Measurements from ENCODE around the gene AP2S1. TPM values are rescaled to one million over a fixed set of nuclear protein-coding genes. Genes with fewer than 3 reads are reported as not detected.
A peak's percentile ranks its signal among the peaks of the same experiment; 100 is the strongest.

AP2S1 gene
- total RNA-seq, 2 donors from 2014 or later = 32.2 to 49.1 TPM

- Histone ChIP-seq H3K27ac (no peak overlapping the region), H3K4me3 (no peak overlapping the region), H3K9me3 (no peaks in the 10 kb centered on the region), H3K36me3 (replicated peaks in 1 of 2; ENCODE audit: insufficient read depth in 1 of 2, low read depth in 2 of 2) (peaks cover 0 to 9% of the 10 kb centered on the region in 2 donors), H3K27me3 (no peaks in the 10 kb centered on the region), H3K4me1 (peaks cover 7% of the 10 kb centered on the region)
- TF ChIP-seq POLR2A (IDR thresholded peaks at IDR 0.05) (no peak), CTCF (IDR thresholded peaks at IDR 0.05) (no peak)
- WGBS, 2 donors = 81 to 82% methylated on average over 11 of the region's 11 CpGs
- DNase-seq = no peak
- no peak for ATAC-seq
- intact Hi-C loops (cut with DNase I) = loop anchor here (5.0 kb wide), 1 partner anchor 85 kb away; no protein-coding TSS in a partner anchor
Observed at GRCh38 chr19:46842791-46843190, 7.9 kb downstream of the AP2S1 start.

DNA sequence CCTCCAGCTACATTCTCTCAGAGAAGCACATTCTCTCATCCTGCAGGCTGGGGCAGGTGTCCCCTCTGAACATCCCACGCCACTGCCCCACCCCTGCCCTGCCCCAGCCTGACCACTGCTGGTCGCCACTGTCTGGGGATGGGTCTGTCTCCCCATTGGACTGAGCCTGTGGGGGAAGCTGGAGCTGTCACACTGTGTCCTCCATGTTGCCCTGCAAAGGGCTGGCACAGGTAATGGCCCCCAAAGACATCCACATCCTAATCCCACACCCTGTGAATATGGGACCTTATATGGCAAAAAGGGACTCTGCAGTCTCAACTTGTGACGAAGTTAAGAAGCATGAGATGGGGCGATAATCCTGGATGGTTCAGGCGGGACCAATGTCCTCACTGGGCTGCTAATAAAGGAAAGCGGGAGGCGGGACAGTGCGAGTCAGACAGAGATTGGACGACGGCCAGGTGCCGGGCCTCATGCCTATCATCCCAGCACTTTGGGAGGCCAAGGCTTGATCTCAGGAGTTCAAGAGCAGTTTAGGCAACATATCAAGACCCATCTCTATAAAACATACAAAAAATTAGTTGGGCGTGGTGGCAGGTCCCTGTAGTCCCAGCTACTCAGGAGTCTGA is 9.1 kb downstream of the AP2S1 start:
- intact Hi-C loops (cut with DNase I) = loop anchor here (5.0 kb wide), 1 partner anchor 84 kb away; no protein-coding TSS in a partner anchor
- DNase-seq (no peak), ATAC-seq (no peak)
- no peak overlapping the region for H3K27ac ChIP-seq
- H3K9me3 ChIP-seq = no peaks in the 10 kb centered on the region
- TF ChIP-seq CTCF (IDR thresholded peaks at IDR 0.05) = no peak
- TF ChIP-seq POLR2A (IDR thresholded peaks at IDR 0.05) = no peak
- H3K27me3 ChIP-seq = no peaks in the 10 kb centered on the region
- peaks cover 7% of the 10 kb centered on the region for H3K4me1 ChIP-seq
- H3K4me3 ChIP-seq = no peak overlapping the region
- H3K36me3 ChIP-seq (replicated peaks in 1 of 2; ENCODE audit: insufficient read depth in 1 of 2, low read depth in 2 of 2) = peaks cover 0 to 9% of the 10 kb centered on the region in 2 donors
- WGBS, 2 donors = 81 to 93% methylated on average over 12 of the region's 12 CpGs

- TF ChIP-seq CTCF (IDR thresholded peaks at IDR 0.05) (peak; percentile 61 to 95 (median 75)), POLR2A (IDR thresholded peaks at IDR 0.05) (no peak)
- Histone ChIP-seq H3K36me3 (replicated peaks in 1 of 2; ENCODE audit: insufficient read depth in 1 of 2, low read depth in 2 of 2) (peaks cover 0 to 9% of the 10 kb centered on the region in 2 donors), H3K9me3 (no peaks in the 10 kb centered on the region), H3K27ac (no peak overlapping the region), H3K27me3 (no peaks in the 10 kb centered on the region), H3K4me1 (peaks cover 7% of the 10 kb centered on the region), H3K4me3 (no peak overlapping the region)
- DNase-seq = peak; percentile 57 to 64 (median 60)
- peak; percentile 65 for ATAC-seq
- intact Hi-C loops (cut with DNase I) = loop anchor here (5.0 kb wide), 1 partner anchor 83 kb away; no protein-coding TSS in a partner anchor
- 15 to 17% methylated on average over 13 of the region's 13 CpGs for WGBS, 2 donors
Observed at GRCh38 chr19:46840498-46840942, 10.1 kb downstream of the AP2S1 start.

DNA sequence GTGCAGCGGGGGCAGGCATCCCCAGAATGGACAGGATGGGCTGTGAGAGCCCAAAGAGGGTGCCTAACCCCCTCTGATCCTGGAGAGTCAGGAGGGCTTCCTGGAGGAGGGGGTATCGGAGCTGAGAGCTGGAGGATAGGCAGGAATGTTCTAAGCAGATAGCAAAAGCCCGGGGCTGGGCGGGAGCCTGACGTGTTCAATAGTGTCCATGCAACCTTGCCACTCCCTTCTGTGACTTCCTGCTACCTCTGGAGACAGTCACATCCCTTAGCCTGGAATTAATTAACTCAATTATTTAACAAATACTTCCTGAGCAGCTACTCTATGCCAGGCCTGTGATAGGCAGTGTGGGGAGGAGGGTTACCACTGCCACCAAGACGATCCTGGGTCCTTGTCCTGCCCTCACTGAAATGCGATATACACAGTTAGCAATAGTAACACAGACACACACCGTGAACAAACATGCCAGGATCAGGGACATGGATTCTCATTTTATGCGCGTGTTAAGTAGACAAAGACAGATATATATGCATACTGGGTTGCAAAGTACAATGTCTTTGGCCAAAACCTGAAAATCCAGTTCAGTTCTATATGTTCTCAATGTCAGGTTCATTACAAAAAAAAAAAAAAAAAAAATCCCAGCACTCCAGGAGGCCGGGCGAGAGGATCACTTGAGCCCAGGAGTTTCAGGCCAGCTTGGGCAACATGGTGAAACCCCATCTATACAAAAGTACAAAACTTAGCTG is 10.7 kb downstream of the AP2S1 start:
- Histone ChIP-seq H3K27me3 (no peaks in the 10 kb centered on the region), H3K4me3 (no peak overlapping the region), H3K4me1 (peaks cover 7% of the 10 kb centered on the region), H3K27ac (no peak overlapping the region), H3K9me3 (no peaks in the 10 kb centered on the region), H3K36me3 (replicated peaks in 1 of 2; ENCODE audit: insufficient read depth in 1 of 2, low read depth in 2 of 2) (peaks cover 0 to 9% of the 10 kb centered on the region in 2 donors)
- ATAC-seq = no peak
- WGBS, 2 donors = 64 to 72% methylated on average over 12 of the region's 12 CpGs
- intact Hi-C loops (cut with DNase I) = loop anchor here (5.0 kb wide), 1 partner anchor 83 kb away; no protein-coding TSS in a partner anchor
- TF ChIP-seq CTCF (IDR thresholded peaks at IDR 0.05) = no peak
- no peak for TF ChIP-seq POLR2A (IDR thresholded peaks at IDR 0.05)
- DNase-seq = no peak

Data from body of pancreas (tissue), 4 donors.